ENCODE measurements around the gene KLHL40. TPM values are rescaled to one million over a fixed set of nuclear protein-coding genes. Genes with fewer than 3 reads are reported as not detected.

The KLHL40 gene
- total RNA-seq, 1 donor from 2014 or later: 179 TPM

GRCh38 chr3:42730294-42730693 is 45.0 kb downstream of the KLHL40 start:
- no peaks in the 10 kb centered on the region for H3K27me3 ChIP-seq (ENCODE audit: control insufficient read depth in 3 of 3, insufficient read depth in 3 of 3, low read length in 3 of 3)
- H3K9ac ChIP-seq (ENCODE audit: low read depth in 1 of 3, low read length in 3 of 3): peak overlapping the region; percentile 7 to 55 (median 33)
- peak overlapping the region; percentile 73 for H3K27ac ChIP-seq (ENCODE audit: low read depth, low read length)
- no peaks in the 10 kb centered on the region for H3K9me3 ChIP-seq (ENCODE audit: control insufficient read depth in 3 of 3, low read length in 3 of 3)
- no peaks in the 10 kb centered on the region for H3K36me3 ChIP-seq (ENCODE audit: control insufficient read depth in 3 of 3, insufficient read depth in 3 of 3, low read length in 3 of 3)
- peaks cover 32 to 52% (median 39%) of the 10 kb centered on the region in 3 donors for H3K4me1 ChIP-seq (ENCODE audit: control insufficient read depth in 3 of 3, insufficient read depth in 3 of 3, low read length in 3 of 3)
- H3K4me3 ChIP-seq (ENCODE audit: low read length in 3 of 3): peak overlapping the region in 1 of 3 donors; percentile 23

GRCh38 chr3:42730706-42731420 is 45.5 kb downstream of the KLHL40 start:
- H3K27me3 ChIP-seq (ENCODE audit: control insufficient read depth in 3 of 3, insufficient read depth in 3 of 3, low read length in 3 of 3): no peaks in the 10 kb centered on the region
- H3K4me3 ChIP-seq (ENCODE audit: low read length in 3 of 3): no peak overlapping the region
- H3K4me1 ChIP-seq (ENCODE audit: control insufficient read depth in 3 of 3, insufficient read depth in 3 of 3, low read length in 3 of 3): peaks cover 32 to 55% (median 40%) of the 10 kb centered on the region in 3 donors
- peak overlapping the region in 2 of 3 donors; percentile 33 to 55 for H3K9ac ChIP-seq (ENCODE audit: low read depth in 1 of 3, low read length in 3 of 3)
- no peaks in the 10 kb centered on the region for H3K36me3 ChIP-seq (ENCODE audit: control insufficient read depth in 3 of 3, insufficient read depth in 3 of 3, low read length in 3 of 3)
- H3K27ac ChIP-seq (ENCODE audit: low read depth, low read length): peak overlapping the region; percentile 73
- no peaks in the 10 kb centered on the region for H3K9me3 ChIP-seq (ENCODE audit: control insufficient read depth in 3 of 3, low read length in 3 of 3)

- H3K9me3 ChIP-seq (ENCODE audit: control insufficient read depth in 3 of 3, low read length in 3 of 3): no peaks in the 10 kb centered on the region
- H3K27me3 ChIP-seq (ENCODE audit: control insufficient read depth in 3 of 3, insufficient read depth in 3 of 3, low read length in 3 of 3): no peaks in the 10 kb centered on the region
- peak overlapping the region in 1 of 3 donors; percentile 16 for H3K9ac ChIP-seq (ENCODE audit: low read depth in 1 of 3, low read length in 3 of 3)
- H3K4me3 ChIP-seq (ENCODE audit: low read length in 3 of 3): no peak overlapping the region
- no peaks in the 10 kb centered on the region for H3K36me3 ChIP-seq (ENCODE audit: control insufficient read depth in 3 of 3, insufficient read depth in 3 of 3, low read length in 3 of 3)
- H3K4me1 ChIP-seq (ENCODE audit: control insufficient read depth in 3 of 3, insufficient read depth in 3 of 3, low read length in 3 of 3): peaks cover 35 to 62% (median 48%) of the 10 kb centered on the region in 3 donors
- H3K27ac ChIP-seq (ENCODE audit: low read depth, low read length): peak overlapping the region; percentile 73
These were observed 46.3 kb downstream of the KLHL40 start for GRCh38 chr3:42731476-42732195.

GRCh38 chr3:42732196-42732828 is 47.0 kb downstream of the KLHL40 start:
- Histone ChIP-seq H3K27ac (ENCODE audit: low read depth, low read length) (peak overlapping the region; percentile 13), H3K36me3 (ENCODE audit: control insufficient read depth in 3 of 3, insufficient read depth in 3 of 3, low read length in 3 of 3) (no peaks in the 10 kb centered on the region), H3K27me3 (ENCODE audit: control insufficient read depth in 3 of 3, insufficient read depth in 3 of 3, low read length in 3 of 3) (no peaks in the 10 kb centered on the region), H3K9me3 (ENCODE audit: control insufficient read depth in 3 of 3, low read length in 3 of 3) (no peaks in the 10 kb centered on the region), H3K4me1 (ENCODE audit: control insufficient read depth in 3 of 3, insufficient read depth in 3 of 3, low read length in 3 of 3) (peaks cover 35 to 62% (median 48%) of the 10 kb centered on the region in 3 donors), H3K9ac (ENCODE audit: low read depth in 1 of 3, low read length in 3 of 3) (no peak overlapping the region), H3K4me3 (ENCODE audit: low read length in 3 of 3) (no peak overlapping the region)

GRCh38 chr3:42732829-42733459 is 47.6 kb downstream of the KLHL40 start:
- H3K36me3 ChIP-seq (ENCODE audit: control insufficient read depth in 3 of 3, insufficient read depth in 3 of 3, low read length in 3 of 3): no peaks in the 10 kb centered on the region
- H3K9ac ChIP-seq (ENCODE audit: low read depth in 1 of 3, low read length in 3 of 3): no peak overlapping the region
- peaks cover 35 to 61% (median 45%) of the 10 kb centered on the region in 3 donors for H3K4me1 ChIP-seq (ENCODE audit: control insufficient read depth in 3 of 3, insufficient read depth in 3 of 3, low read length in 3 of 3)
- H3K4me3 ChIP-seq (ENCODE audit: low read length in 3 of 3): no peak overlapping the region
- no peaks in the 10 kb centered on the region for H3K27me3 ChIP-seq (ENCODE audit: control insufficient read depth in 3 of 3, insufficient read depth in 3 of 3, low read length in 3 of 3)
- no peaks in the 10 kb centered on the region for H3K9me3 ChIP-seq (ENCODE audit: control insufficient read depth in 3 of 3, low read length in 3 of 3)
- H3K27ac ChIP-seq (ENCODE audit: low read depth, low read length): no peak overlapping the region

GRCh38 chr3:42733501-42734262 is 48.3 kb downstream of the KLHL40 start:
- H3K36me3 ChIP-seq (ENCODE audit: control insufficient read depth in 3 of 3, insufficient read depth in 3 of 3, low read length in 3 of 3): no peaks in the 10 kb centered on the region
- H3K4me3 ChIP-seq (ENCODE audit: low read length in 3 of 3): no peak overlapping the region
- peak overlapping the region in 1 of 3 donors; percentile 25 for H3K9ac ChIP-seq (ENCODE audit: low read depth in 1 of 3, low read length in 3 of 3)
- peaks cover 31 to 56% (median 42%) of the 10 kb centered on the region in 3 donors for H3K4me1 ChIP-seq (ENCODE audit: control insufficient read depth in 3 of 3, insufficient read depth in 3 of 3, low read length in 3 of 3)
- no peaks in the 10 kb centered on the region for H3K9me3 ChIP-seq (ENCODE audit: control insufficient read depth in 3 of 3, low read length in 3 of 3)
- H3K27me3 ChIP-seq (ENCODE audit: control insufficient read depth in 3 of 3, insufficient read depth in 3 of 3, low read length in 3 of 3): no peaks in the 10 kb centered on the region
- no peak overlapping the region for H3K27ac ChIP-seq (ENCODE audit: low read depth, low read length)

- Histone ChIP-seq H3K4me1 (ENCODE audit: control insufficient read depth in 3 of 3, insufficient read depth in 3 of 3, low read length in 3 of 3) (peaks cover 30 to 53% (median 42%) of the 10 kb centered on the region in 3 donors), H3K9ac (ENCODE audit: low read depth in 1 of 3, low read length in 3 of 3) (no peak overlapping the region), H3K27me3 (ENCODE audit: control insufficient read depth in 3 of 3, insufficient read depth in 3 of 3, low read length in 3 of 3) (no peaks in the 10 kb centered on the region), H3K27ac (ENCODE audit: low read depth, low read length) (no peak overlapping the region), H3K9me3 (ENCODE audit: control insufficient read depth in 3 of 3, low read length in 3 of 3) (no peaks in the 10 kb centered on the region), H3K4me3 (ENCODE audit: low read length in 3 of 3) (no peak overlapping the region), H3K36me3 (ENCODE audit: control insufficient read depth in 3 of 3, insufficient read depth in 3 of 3, low read length in 3 of 3) (no peaks in the 10 kb centered on the region)
These were observed 49.0 kb downstream of the KLHL40 start for GRCh38 chr3:42734263-42734860.

- H3K9me3 ChIP-seq (ENCODE audit: control insufficient read depth in 3 of 3, low read length in 3 of 3): no peaks in the 10 kb centered on the region
- H3K36me3 ChIP-seq (ENCODE audit: control insufficient read depth in 3 of 3, insufficient read depth in 3 of 3, low read length in 3 of 3): no peaks in the 10 kb centered on the region
- no peak overlapping the region for H3K4me3 ChIP-seq (ENCODE audit: low read length in 3 of 3)
- H3K27ac ChIP-seq (ENCODE audit: low read depth, low read length): no peak overlapping the region
- no peaks in the 10 kb centered on the region for H3K27me3 ChIP-seq (ENCODE audit: control insufficient read depth in 3 of 3, insufficient read depth in 3 of 3, low read length in 3 of 3)
- no peak overlapping the region for H3K9ac ChIP-seq (ENCODE audit: low read depth in 1 of 3, low read length in 3 of 3)
- peaks cover 28 to 50% (median 39%) of the 10 kb centered on the region in 3 donors for H3K4me1 ChIP-seq (ENCODE audit: control insufficient read depth in 3 of 3, insufficient read depth in 3 of 3, low read length in 3 of 3)
These were observed 49.7 kb downstream of the KLHL40 start for GRCh38 chr3:42735019-42735418.

- Histone ChIP-seq H3K4me3 (ENCODE audit: low read length in 3 of 3) (no peak overlapping the region), H3K9me3 (ENCODE audit: control insufficient read depth in 3 of 3, low read length in 3 of 3) (no peaks in the 10 kb centered on the region), H3K9ac (ENCODE audit: low read depth in 1 of 3, low read length in 3 of 3) (no peak overlapping the region), H3K4me1 (ENCODE audit: control insufficient read depth in 3 of 3, insufficient read depth in 3 of 3, low read length in 3 of 3) (peaks cover 28 to 50% (median 39%) of the 10 kb centered on the region in 3 donors), H3K27me3 (ENCODE audit: control insufficient read depth in 3 of 3, insufficient read depth in 3 of 3, low read length in 3 of 3) (no peaks in the 10 kb centered on the region), H3K27ac (ENCODE audit: low read depth, low read length) (no peak overlapping the region), H3K36me3 (ENCODE audit: control insufficient read depth in 3 of 3, insufficient read depth in 3 of 3, low read length in 3 of 3) (no peaks in the 10 kb centered on the region)
These were observed 50.3 kb downstream of the KLHL40 start for GRCh38 chr3:42735615-42736014.

All from skeletal muscle tissue (tissue), 4 donors.